ENCODE measurements around the gene KIAA0232.

DNA sequence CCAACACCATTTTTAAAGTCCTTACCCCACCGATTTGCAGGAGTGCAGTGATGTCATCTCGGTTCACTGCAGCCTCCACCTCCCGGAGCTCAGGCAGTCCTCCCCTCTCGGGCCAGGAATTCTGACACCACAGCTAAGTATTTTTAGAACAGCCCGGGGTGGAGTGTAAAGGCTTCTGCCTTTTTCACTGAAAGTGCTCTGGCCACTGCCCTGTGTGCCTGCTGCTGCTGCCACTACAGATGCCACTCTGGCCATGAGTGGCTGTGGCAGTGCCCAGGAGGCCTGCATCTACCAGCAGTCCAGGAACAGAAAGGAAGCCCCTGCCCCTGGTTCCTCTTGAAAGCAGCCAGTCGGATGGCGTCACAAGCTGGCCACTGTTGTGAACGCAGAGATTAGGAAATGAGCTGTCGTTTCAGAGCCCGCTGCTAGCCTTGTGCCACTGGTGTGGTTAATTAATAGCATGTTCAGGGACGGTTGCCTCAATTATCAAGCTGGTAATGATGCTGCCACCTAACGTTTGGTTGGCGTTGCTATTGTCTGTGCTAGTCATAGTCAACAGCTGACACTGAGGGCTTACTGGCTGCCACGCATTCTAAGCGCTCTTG, 103.5 kb downstream of the KIAA0232 start:
- TF ChIP-seq POLR2A (IDR thresholded peaks at IDR 0.05) (no peak), EP300 (IDR thresholded peaks at IDR 0.05) (no peak)
- TF ChIP-seq, protein P1, sequence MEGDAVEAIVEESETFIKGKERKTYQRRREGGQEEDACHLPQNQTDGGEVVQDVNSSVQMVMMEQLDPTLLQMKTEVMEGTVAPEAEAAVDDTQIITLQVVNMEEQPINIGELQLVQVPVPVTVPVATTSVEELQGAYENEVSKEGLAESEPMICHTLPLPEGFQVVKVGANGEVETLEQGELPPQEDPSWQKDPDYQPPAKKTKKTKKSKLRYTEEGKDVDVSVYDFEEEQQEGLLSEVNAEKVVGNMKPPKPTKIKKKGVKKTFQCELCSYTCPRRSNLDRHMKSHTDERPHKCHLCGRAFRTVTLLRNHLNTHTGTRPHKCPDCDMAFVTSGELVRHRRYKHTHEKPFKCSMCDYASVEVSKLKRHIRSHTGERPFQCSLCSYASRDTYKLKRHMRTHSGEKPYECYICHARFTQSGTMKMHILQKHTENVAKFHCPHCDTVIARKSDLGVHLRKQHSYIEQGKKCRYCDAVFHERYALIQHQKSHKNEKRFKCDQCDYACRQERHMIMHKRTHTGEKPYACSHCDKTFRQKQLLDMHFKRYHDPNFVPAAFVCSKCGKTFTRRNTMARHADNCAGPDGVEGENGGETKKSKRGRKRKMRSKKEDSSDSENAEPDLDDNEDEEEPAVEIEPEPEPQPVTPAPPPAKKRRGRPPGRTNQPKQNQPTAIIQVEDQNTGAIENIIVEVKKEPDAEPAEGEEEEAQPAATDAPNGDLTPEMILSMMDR (IDR thresholded peaks at IDR 0.05), result peak in 1 of 3 donors; percentile 25
